CD4-positive, alpha-beta T cell (primary cell): Measurements from ENCODE around the gene VEPH1. TPM values are rescaled to one million over a fixed set of nuclear protein-coding genes. Genes with fewer than 3 reads are reported as not detected.

Source experiments
- ATAC-seq: fragments of 200-7000 bp; cut with Tn5 transposase; one replicate; pipeline ENCODE4 v1.10.0; 2022; ENCODE audit warnings: mild to moderate bottlenecking; ENCODE audit not compliant: poor library complexity
- CTCF ChIA-PET: fragments of 350-600 bp; sonication (Branson Sonifier 250); formaldehyde crosslinking; loops from one replicate; lab custom pipeline; 2021; ENCODE audit warnings: antibody characterized with exemption, inconsistent platforms; lab: Charles Lee
- POLR2A ChIA-PET: fragments of 350-600 bp; sonication (Branson Sonifier 250); formaldehyde crosslinking; loops from one replicate; lab custom pipeline; 2021; ENCODE audit warnings: antibody characterized with exemption, inconsistent platforms; lab: Charles Lee
- DNase-seq, 14 experiments: peaks; one replicate each; pipeline ENCODE4 v3.0.0-alpha.2; 2013 to 2020; ENCODE audit warnings: mixed read lengths in 2 of 14
- H3K27ac ChIP-seq, 2 donors: one replicate each; pipeline versions ENCODE4 v1.5.1 to v1.7.0; 2013; ENCODE audit warnings: low read length in 2 of 2, low read depth in 1 of 2, mild to moderate bottlenecking in 1 of 2
- H3K27me3 ChIP-seq, 2 experiments: 1 replicate in 1 of 2; 2 replicates in 1 of 2; pipeline versions ENCODE4 v1.6.1 to v1.7.0; 2013; ENCODE audit warnings: low read length in 2 of 2, control low read depth in 1 of 2, mild to moderate bottlenecking in 1 of 2, moderate library complexity in 1 of 2; ENCODE audit not compliant: insufficient read depth in 2 of 2, control insufficient read depth in 1 of 2
- H3K36me3 ChIP-seq: one replicate; pipeline ENCODE4 v1.6.1; 2013; ENCODE audit warnings: low read length, control low read depth; ENCODE audit not compliant: insufficient read depth
- H3K4me1 ChIP-seq: one replicate; pipeline ENCODE4 v1.6.1; 2013; ENCODE audit warnings: low read length, control low read depth; ENCODE audit not compliant: insufficient read depth
- H3K4me3 ChIP-seq: one replicate; pipeline ENCODE4 v1.5.1; 2013; ENCODE audit warnings: mild to moderate bottlenecking, low read length, moderate library complexity
- H3K9me3 ChIP-seq, 2 experiments: 1 replicate in 1 of 2; 2 replicates in 1 of 2; pipeline versions ENCODE4 v1.6.1 to v1.7.0; 2013; ENCODE audit warnings: low read length in 2 of 2, mild to moderate bottlenecking in 2 of 2, control low read depth in 1 of 2, moderate library complexity in 1 of 2; ENCODE audit not compliant: control insufficient read depth in 1 of 2, insufficient read depth in 1 of 2
- H3K27ac Mint-ChIP-seq: one replicate; pipeline ENCODE4 v1.8.0; 2020; ENCODE audit warnings: mixed read lengths
- H3K27me3 Mint-ChIP-seq: one replicate; pipeline ENCODE4 v1.8.0; 2021; ENCODE audit warnings: mixed read lengths
- H3K36me3 Mint-ChIP-seq: one replicate; pipeline ENCODE4 v1.8.0; 2021; ENCODE audit warnings: low read depth, mixed read lengths
- H3K4me1 Mint-ChIP-seq: one replicate; pipeline ENCODE4 v1.8.0; 2021; ENCODE audit warnings: low read depth, mixed read lengths
- H3K4me3 Mint-ChIP-seq: one replicate; pipeline ENCODE4 v1.8.0; 2020; ENCODE audit warnings: mild to moderate bottlenecking, mixed read lengths
- H3K9me3 Mint-ChIP-seq: one replicate; pipeline ENCODE4 v1.8.0; 2020; ENCODE audit warnings: mixed read lengths
- CTCF ChIP-seq: fragments of 200-600 bp; IDR thresholded peaks from one replicate; pipeline ENCODE4 v1.8.0; 2022; ENCODE audit warnings: antibody characterized with exemption, mild to moderate bottlenecking
- intact Hi-C, 2 experiments: fragments of 100-400 bp; cut with DNase I in 1 of 2; cut with micrococcal nuclease in 1 of 2; formaldehyde crosslinking; loops; one replicate each; pipeline versions ENCODE4 v1.15.1 to v1.9.0; 2023 to 2025; cut with DNase I, micrococcal nuclease
- total RNA-seq, 174 experiments: library from RNA in 2 of 174; stranded (reverse) in 2 of 174; gene quantifications; one replicate each; pipeline ENCODE4 v1.2.3 and lab custom pipeline; 2021 to 2026

VEPH1 gene
- total RNA-seq, 2 experiments from 2014 or later, result not detected

GRCh38 chr3:157271283-157271882, 231.8 kb downstream of the VEPH1 start:
- Mint-ChIP-seq H3K27ac (no peak overlapping the region), H3K27me3 (no peaks in the 10 kb centered on the region), H3K9me3 (no peaks in the 10 kb centered on the region), H3K36me3 (no peaks in the 10 kb centered on the region), H3K4me1 (no peaks in the 10 kb centered on the region), H3K4me3 (no peak overlapping the region)
- peaks cover 0 to 5% of the 10 kb centered on the region in 2 experiments for H3K9me3 ChIP-seq
- ChIA-PET POLR2A (no interaction called here), CTCF (no interaction called here)
- no peak for TF ChIP-seq CTCF
- ATAC-seq (no peak), DNase-seq (no peak)
- intact Hi-C loops, result no loop called here
- H3K27ac ChIP-seq, result no peak overlapping the region
- H3K36me3 ChIP-seq, result no peaks in the 10 kb centered on the region
- no peaks in the 10 kb centered on the region for H3K4me1 ChIP-seq
- no peaks in the 10 kb centered on the region for H3K27me3 ChIP-seq
- H3K4me3 ChIP-seq, result no peak overlapping the region

GRCh38 chr3:157268026-157268425, 235.2 kb downstream of the VEPH1 start:
- no peaks in the 10 kb centered on the region for H3K9me3 Mint-ChIP-seq
- ChIA-PET CTCF (no interaction called here), POLR2A (no interaction called here)
- ATAC-seq (no peak), DNase-seq (no peak)
- H3K4me3 ChIP-seq, result no peak overlapping the region
- no peaks in the 10 kb centered on the region for H3K4me1 ChIP-seq
- H3K9me3 ChIP-seq, result peaks cover 0 to 5% of the 10 kb centered on the region in 2 experiments
- no peak for TF ChIP-seq CTCF
- intact Hi-C loops, result no loop called here
- H3K4me3 Mint-ChIP-seq, result no peak overlapping the region
- H3K27ac ChIP-seq, result no peak overlapping the region
- H3K27me3 Mint-ChIP-seq, result no peaks in the 10 kb centered on the region
- no peak overlapping the region for H3K27ac Mint-ChIP-seq
- no peaks in the 10 kb centered on the region for H3K36me3 ChIP-seq
- H3K27me3 ChIP-seq, result no peaks in the 10 kb centered on the region
- no peaks in the 10 kb centered on the region for H3K36me3 Mint-ChIP-seq
- no peaks in the 10 kb centered on the region for H3K4me1 Mint-ChIP-seq

DNA sequence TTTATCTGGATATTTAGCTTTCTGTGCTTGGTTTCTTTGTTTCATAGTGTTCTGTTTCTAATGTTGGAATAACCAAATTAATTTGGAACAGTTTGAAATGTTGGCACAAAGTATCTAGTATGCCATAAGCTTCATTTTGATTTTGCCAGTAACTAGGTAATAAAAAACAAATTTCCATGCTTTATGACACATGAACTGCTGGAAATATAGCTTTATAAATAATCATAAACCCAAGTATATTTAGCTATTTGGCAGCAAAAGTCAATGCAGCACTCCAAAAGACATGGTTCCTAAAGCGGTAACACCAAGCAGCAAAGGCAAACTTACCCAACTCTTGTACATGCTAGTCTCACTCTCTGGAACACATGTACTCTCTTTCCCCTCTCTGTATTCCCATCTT, 237.3 kb downstream of the VEPH1 start:
- H3K27ac Mint-ChIP-seq, result no peak overlapping the region
- Histone ChIP-seq H3K27ac (no peak overlapping the region), H3K9me3 (peaks cover 0 to 5% of the 10 kb centered on the region in 2 experiments), H3K36me3 (no peaks in the 10 kb centered on the region), H3K4me3 (no peak overlapping the region), H3K4me1 (no peaks in the 10 kb centered on the region), H3K27me3 (no peaks in the 10 kb centered on the region)
- no peak overlapping the region for H3K4me3 Mint-ChIP-seq
- no peaks in the 10 kb centered on the region for H3K9me3 Mint-ChIP-seq
- intact Hi-C loops, result no loop called here
- H3K36me3 Mint-ChIP-seq, result no peaks in the 10 kb centered on the region
- ATAC-seq (no peak), DNase-seq (no peak)
- no peaks in the 10 kb centered on the region for H3K27me3 Mint-ChIP-seq
- POLR2A ChIA-PET, result no interaction called here
- TF ChIP-seq CTCF, result no peak
- CTCF ChIA-PET, result no interaction called here
- H3K4me1 Mint-ChIP-seq, result no peaks in the 10 kb centered on the region
